GM12892 (cell line): ENCODE data around the gene DLX3.

ENCODE experiments used
- DNase-seq: peaks from one replicate; pipeline ENCODE4 v3.0.0; 2011; ENCODE audit not compliant: insufficient read length
- FAIRE-seq: peaks from 2 replicates; lab custom pipeline; 2011; peaks lifted over from hg19 to GRCh38; lab: Jason Lieb, UNC
- POLR2A ChIP-seq: IDR thresholded peaks from 2 replicates; pipeline ENCODE4 v1.6.1; 2011; ENCODE audit warnings: low read depth, low read length, control low read depth
- POLR2AphosphoS5 ChIP-seq: IDR thresholded peaks from 2 replicates; pipeline ENCODE4 v1.6.1; 2011; ENCODE audit warnings: low read depth, low read length, control low read depth
- TAF1 ChIP-seq: IDR thresholded peaks from 2 replicates; pipeline ENCODE4 v1.6.1; 2011; ENCODE audit warnings: low read depth, mild to moderate bottlenecking, control low read depth, low read length, borderline replicate concordance

Gene DLX3

GRCh38 chr17:49941427-49941826, 53.6 kb downstream of the DLX3 start:
- FAIRE-seq (no peak), DNase-seq (no peak)
- TF ChIP-seq POLR2AphosphoS5 (no peak), POLR2A (no peak), TAF1 (no peak)
